Loucy (cell line): ENCODE measurements around the gene ALK.

ENCODE experiments used
- H2AFZ ChIP-seq: fragments of 200-600 bp; sonication (generic); 2 replicates; pipeline ENCODE4 v1.6.0; 2016; ENCODE audit warnings: antibody characterized with exemption, mild to moderate bottlenecking, low read length, moderate library complexity
- H3F3A ChIP-seq: fragments of 200-600 bp; 2 replicates; pipeline ENCODE4 v1.6.0; 2016; ENCODE audit warnings: antibody characterized with exemption, low read depth, mild to moderate bottlenecking
- H3K27me3 ChIP-seq: fragments of 200-600 bp; sonication (generic); 2 replicates; pipeline ENCODE4 v1.6.1; 2014; ENCODE audit warnings: low read length, mild to moderate bottlenecking; ENCODE audit not compliant: insufficient read depth, poor library complexity, severe bottlenecking
- H3K36me3 ChIP-seq: fragments of 200-600 bp; sonication (generic); 2 replicates; pipeline ENCODE4 v1.6.1; 2016; ENCODE audit warnings: low read length; ENCODE audit not compliant: insufficient read depth
- H3K4me1 ChIP-seq: fragments of 200-600 bp; sonication (generic); 2 replicates; pipeline ENCODE4 v1.5.1; 2014; ENCODE audit warnings: low read length, mild to moderate bottlenecking; ENCODE audit not compliant: insufficient read depth, poor library complexity, severe bottlenecking
- H3K4me2 ChIP-seq: fragments of 200-600 bp; sonication (generic); 2 replicates; pipeline ENCODE4 v1.6.0; 2014; ENCODE audit warnings: antibody characterized with exemption, low read length, low read depth, mild to moderate bottlenecking; ENCODE audit not compliant: poor library complexity, severe bottlenecking
- H3K4me3 ChIP-seq: fragments of 200-600 bp; sonication (generic); 2 replicates; pipeline ENCODE4 v1.5.1; 2014; ENCODE audit warnings: low read length, mild to moderate bottlenecking, mixed read lengths; ENCODE audit not compliant: poor library complexity, severe bottlenecking
- H3K79me2 ChIP-seq: fragments of 200-600 bp; sonication (generic); 2 replicates; pipeline ENCODE4 v1.6.1; 2014; ENCODE audit warnings: low read length; ENCODE audit not compliant: insufficient read depth
- H3K9ac ChIP-seq: fragments of 200-600 bp; sonication (generic); 2 replicates; pipeline ENCODE4 v1.6.0; 2014; ENCODE audit warnings: mild to moderate bottlenecking, low read depth, low read length, moderate library complexity; ENCODE audit not compliant: poor library complexity, severe bottlenecking
- H3K9me2 ChIP-seq: fragments of 200-600 bp; sonication (generic); replicated peaks from 2 replicates; pipeline ENCODE4 v1.6.1; 2016; ENCODE audit warnings: low read depth, low read length, mixed read lengths
- H3K9me3 ChIP-seq: fragments of 200-600 bp; sonication (generic); 2 replicates; pipeline ENCODE4 v1.6.1; 2014; ENCODE audit warnings: mild to moderate bottlenecking, antibody characterized with exemption, low read length, low read depth; ENCODE audit not compliant: insufficient read depth
- H4K20me1 ChIP-seq: fragments of 200-600 bp; sonication (generic); 2 replicates; pipeline ENCODE4 v1.6.0; 2014; ENCODE audit warnings: antibody characterized with exemption, low read length, mild to moderate bottlenecking; ENCODE audit not compliant: insufficient read depth, poor library complexity, severe bottlenecking
- CTCF ChIP-seq: fragments of 200-600 bp; sonication (generic); conservative IDR thresholded peaks from 2 replicates; pipeline ENCODE4 v1.5.1; 2014; ENCODE audit warnings: mild to moderate bottlenecking, antibody characterized with exemption, low read length
- EZH2phosphoT487 ChIP-seq: fragments of 200-600 bp; IDR thresholded peaks from 2 replicates; pipeline ENCODE4 v1.6.1; 2018; ENCODE audit warnings: antibody characterized with exemption, mild to moderate bottlenecking, moderate library complexity, borderline replicate concordance

ALK gene

GRCh38 chr2:29749843-29750242, 171.5 kb downstream of the ALK start:
- no peak for TF ChIP-seq EZH2phosphoT487
- no peak for TF ChIP-seq CTCF
- Histone ChIP-seq H3K9me2 (no peaks in the 10 kb centered on the region), H3K4me2 (no peak overlapping the region), H3K79me2 (no peaks in the 10 kb centered on the region), H3K36me3 (no peaks in the 10 kb centered on the region), H2AFZ (no peak overlapping the region), H3K9me3 (no peaks in the 10 kb centered on the region), H4K20me1 (no peaks in the 10 kb centered on the region), H3K27me3 (no peaks in the 10 kb centered on the region), H3F3A (no peaks in the 10 kb centered on the region), H3K9ac (no peak overlapping the region), H3K4me3 (no peak overlapping the region), H3K4me1 (peaks cover 21% of the 10 kb centered on the region)

- no peak for TF ChIP-seq CTCF
- TF ChIP-seq EZH2phosphoT487: no peak
- no peaks in the 10 kb centered on the region for H3K79me2 ChIP-seq
- H3K4me2 ChIP-seq: no peak overlapping the region
Observed at GRCh38 chr2:29749041-29749440, 172.3 kb downstream of the ALK start.

GRCh38 chr2:29747786-29748470, 173.5 kb downstream of the ALK start:
- Histone ChIP-seq H3K9ac (no peak overlapping the region), H3K9me3 (no peaks in the 10 kb centered on the region)

More at GRCh38 chr2:29749041-29749440, 172.3 kb downstream of the ALK start:
- Histone ChIP-seq H4K20me1 (no peaks in the 10 kb centered on the region), H3K4me3 (no peak overlapping the region), H3K36me3 (no peaks in the 10 kb centered on the region), H3K9ac (no peak overlapping the region), H2AFZ (no peak overlapping the region), H3K9me3 (no peaks in the 10 kb centered on the region), H3F3A (no peaks in the 10 kb centered on the region), H3K9me2 (no peaks in the 10 kb centered on the region), H3K27me3 (no peaks in the 10 kb centered on the region), H3K4me1 (peaks cover 25% of the 10 kb centered on the region)

GRCh38 chr2:29744976-29745375, 176.4 kb downstream of the ALK start:
- Histone ChIP-seq H3K9me3 (no peaks in the 10 kb centered on the region), H3K36me3 (no peaks in the 10 kb centered on the region), H2AFZ (no peak overlapping the region), H3K4me1 (peaks cover 25% of the 10 kb centered on the region), H3K9me2 (no peaks in the 10 kb centered on the region), H3K4me2 (peak overlapping the region; percentile 11), H3K4me3 (no peak overlapping the region), H4K20me1 (no peaks in the 10 kb centered on the region), H3K9ac (no peak overlapping the region), H3K27me3 (no peaks in the 10 kb centered on the region), H3K79me2 (no peaks in the 10 kb centered on the region), H3F3A (no peaks in the 10 kb centered on the region)
- TF ChIP-seq CTCF (no peak), EZH2phosphoT487 (no peak)

More at GRCh38 chr2:29747786-29748470, 173.5 kb downstream of the ALK start:
- H3K27me3 ChIP-seq: no peaks in the 10 kb centered on the region
- no peak overlapping the region for H2AFZ ChIP-seq
- no peak for TF ChIP-seq EZH2phosphoT487
- H4K20me1 ChIP-seq: no peaks in the 10 kb centered on the region
- no peaks in the 10 kb centered on the region for H3K36me3 ChIP-seq
- H3K4me1 ChIP-seq: peaks cover 25% of the 10 kb centered on the region
- no peaks in the 10 kb centered on the region for H3F3A ChIP-seq
- H3K4me3 ChIP-seq: no peak overlapping the region
- no peaks in the 10 kb centered on the region for H3K9me2 ChIP-seq
- H3K4me2 ChIP-seq: no peak overlapping the region
- H3K79me2 ChIP-seq: no peaks in the 10 kb centered on the region
